A549 (cell line): Measurements from ENCODE around the gene MAG. TPM values are rescaled to one million over a fixed set of nuclear protein-coding genes. Genes with fewer than 3 reads are reported as not detected.
A peak's percentile ranks its signal among the peaks of the same experiment; 100 is the strongest.

Experiments
- ATAC-seq, 2 experiments: fragments of 200-7000 bp in 1 of 2; fragments of >200 bp in 1 of 2; cut with Nextera tagmentation in 1 of 2; cut with Tn5 transposase in 1 of 2; 3 replicates each; pipeline versions ENCODE4 v1.8.0 to v1.9.1; 2018 to 2020; ENCODE audit warnings: mild to moderate bottlenecking in 1 of 2, moderate library complexity in 1 of 2
- CTCF ChIA-PET: fragments of 300-600 bp; sonication (Branson Sonifier 250); formaldehyde crosslinking; extraction: SDS; loops from one replicate; lab custom pipeline; 2021; ENCODE audit warnings: antibody characterized with exemption, inconsistent platforms; lab: Yijun Ruan, JAX
- POLR2A ChIA-PET: fragments of 350-600 bp; formaldehyde crosslinking; extraction: SDS; loops from one replicate; lab custom pipeline; 2021; ENCODE audit warnings: antibody characterized with exemption, inconsistent platforms; lab: Yijun Ruan, JAX
- DNase-seq, 2 experiments: peaks; one replicate each; pipeline versions ENCODE4 v3.0.0 to v3.0.0-alpha.2; 2011 to 2016; ENCODE audit warnings: low read depth in 1 of 2, low spot score in 1 of 2
- FAIRE-seq: peaks from 2 replicates; lab custom pipeline; 2011; peaks lifted over from hg19 to GRCh38; lab: Jason Lieb, UNC
- H3K27ac ChIP-seq, 2 experiments: fragments of >200 bp; sonication (Bioruptor Twin); formaldehyde crosslinking; 3 replicates each; pipeline ENCODE4 v1.5.1; 2016 to 2017
- H3K4me1 ChIP-seq: fragments of >200 bp; sonication (Bioruptor Twin); formaldehyde crosslinking; 3 replicates; pipeline ENCODE4 v1.6.1; 2016
- H3K4me2 ChIP-seq: fragments of >200 bp; sonication (Bioruptor Twin); formaldehyde crosslinking; 3 replicates; pipeline ENCODE4 v1.6.1; 2016
- H3K4me3 ChIP-seq: fragments of >200 bp; sonication (Bioruptor Twin); formaldehyde crosslinking; 3 replicates; pipeline ENCODE4 v1.5.1; 2016
- H3K9me3 ChIP-seq: fragments of >200 bp; sonication (Bioruptor Twin); formaldehyde crosslinking; 3 replicates; pipeline ENCODE4 v1.6.1; 2016
- ATOH8 ChIP-seq: fragments of 250-450 bp; sonication (Bioruptor Pico); IDR thresholded peaks from 2 replicates; pipeline ENCODE4 v1.5.0; 2020; ENCODE audit warnings: low read depth, mild to moderate bottlenecking, moderate library complexity
- BCL3 ChIP-seq: fragments of >200 bp; sonication (Bioruptor Twin); formaldehyde crosslinking; IDR thresholded peaks from 3 replicates; pipeline ENCODE4 v1.6.1; 2016
- BHLHE40 ChIP-seq: IDR thresholded peaks from 2 replicates; pipeline ENCODE4 v1.6.1; 2012; ENCODE audit warnings: low read depth, low read length, inconsistent platforms
- CEBPB ChIP-seq, 2 experiments: fragments of >200 bp in 1 of 2; sonication (Bioruptor Twin) in 1 of 2; formaldehyde crosslinking in 1 of 2; IDR thresholded peaks; 2 replicates each; pipeline ENCODE4 v1.6.1; 2012 to 2016
- CHD4 ChIP-seq: fragments of 200-600 bp; sonication (generic); IDR thresholded peaks from 2 replicates; pipeline ENCODE4 v1.6.1; 2016; ENCODE audit warnings: antibody characterized with exemption, mild to moderate bottlenecking, borderline replicate concordance
- CTCF ChIP-seq: fragments of >200 bp; sonication (Bioruptor Twin); formaldehyde crosslinking; IDR thresholded peaks from 3 replicates; pipeline ENCODE4 v1.5.1; 2016
- E2F6 ChIP-seq: IDR thresholded peaks from 2 replicates; pipeline ENCODE4 v1.6.1; 2012; ENCODE audit warnings: low read depth, borderline replicate concordance
- EHF ChIP-seq: fragments of 250-450 bp; sonication (Bioruptor Pico); IDR thresholded peaks from 2 replicates; pipeline ENCODE4 v1.5.0; 2020; ENCODE audit warnings: mild to moderate bottlenecking
- FOSB ChIP-seq: fragments of 250-450 bp; sonication (Bioruptor Pico); IDR thresholded peaks from 2 replicates; pipeline ENCODE4 v1.5.0; 2020; ENCODE audit warnings: mild to moderate bottlenecking, moderate library complexity
- FOSL2 ChIP-seq, 2 experiments: fragments of 450-650 bp in 1 of 2; fragments of >200 bp in 1 of 2; sonication (Bioruptor Twin) in 1 of 2; formaldehyde crosslinking; IDR thresholded peaks; 2 replicates each; pipeline versions ENCODE4 v1.5.0 to v1.6.1; 2016 to 2020; ENCODE audit warnings: mild to moderate bottlenecking in 1 of 2, moderate library complexity in 1 of 2
- HMGXB4 ChIP-seq: fragments of 250-450 bp; sonication (Bioruptor Pico); IDR thresholded peaks from 2 replicates; pipeline ENCODE4 v1.5.0; 2021; ENCODE audit warnings: mild to moderate bottlenecking, moderate library complexity, borderline replicate concordance
- KDM5A ChIP-seq: fragments of 200-600 bp; sonication (generic); IDR thresholded peaks from 2 replicates; pipeline ENCODE4 v1.6.1; 2016; ENCODE audit warnings: antibody characterized with exemption, mild to moderate bottlenecking
- MAZ ChIP-seq: fragments of 150-350 bp; IDR thresholded peaks from 2 replicates; pipeline ENCODE4 v1.6.1; 2014; ENCODE audit warnings: antibody characterized with exemption, low read depth, low read length, borderline replicate concordance
- PHF8 ChIP-seq: fragments of 200-600 bp; sonication (generic); IDR thresholded peaks from 2 replicates; pipeline ENCODE4 v1.6.1; 2016; ENCODE audit warnings: low read depth, mild to moderate bottlenecking, antibody characterized with exemption, moderate library complexity, borderline replicate concordance
- RCOR1 ChIP-seq: fragments of 150-350 bp; IDR thresholded peaks from 2 replicates; pipeline ENCODE4 v1.6.1; 2014; ENCODE audit warnings: antibody characterized with exemption, low read length, low read depth
- RNF2 ChIP-seq: fragments of 200-600 bp; sonication (generic); IDR thresholded peaks from 2 replicates; pipeline ENCODE4 v1.6.1; 2016; ENCODE audit warnings: low read depth, mild to moderate bottlenecking, antibody characterized with exemption, moderate library complexity, borderline replicate concordance
- ZC3H11A ChIP-seq: fragments of 450-650 bp; IDR thresholded peaks from 2 replicates; pipeline ENCODE4 v1.6.1; 2014; ENCODE audit warnings: antibody characterized with exemption, mild to moderate bottlenecking
- ZFP36 ChIP-seq: fragments of 450-650 bp; IDR thresholded peaks from 2 replicates; pipeline ENCODE4 v1.6.1; 2014; ENCODE audit warnings: borderline replicate concordance; ENCODE audit not compliant: partially characterized antibody
- ZNF302 ChIP-seq: fragments of 250-450 bp; sonication (Bioruptor Pico); IDR thresholded peaks from 2 replicates; pipeline ENCODE4 v1.9.0; 2021; ENCODE audit warnings: inconsistent platforms, mild to moderate bottlenecking, moderate library complexity
- WGBS: methylation state at CpG from one replicate; pipeline ENCODE4 v1.1.6; 2017; ENCODE audit errors: missing lambda C conversion rate; 5-methylcytosine and 5-hydroxymethylcytosine counted together
- polyA plus RNA-seq, 4 experiments: library from polyadenylated mRNA; depleted of rRNA in 3 of 4; stranded (reverse); fragments of >200 nt; fragmentation: RNase III in 1 of 4; extraction: RNeasy Plus Mini Kit Qiagen cat#74134 plus additional on column Dnase treatment in 1 of 4; gene quantifications; 2 replicates in 3 of 4; 3 replicates in 1 of 4; pipeline ENCODE4 v1.2.3, GENCODE V29; 2011 to 2017

The MAG gene
- polyA plus RNA-seq, 2 of the 4 experiments (the other 2 are of a cell fraction) = not detected

GRCh38 chr19:35316560-35316959, 24.6 kb downstream of the MAG start:
- H3K4me1 ChIP-seq = peaks cover 16% of the 10 kb centered on the region
- CTCF ChIA-PET = interaction anchor here (0.9 to 4.5 kb wide), 6 partner anchors 9 to 179 kb away, joined by 3 to 22 read pairs (median 4); partner anchors contain the start of gene USF2
- H3K4me2 ChIP-seq = no peak overlapping the region
- H3K9me3 ChIP-seq = peaks cover under 1% of the 10 kb centered on the region; the same call in 2 of the 3 replicates
- no peak for ATAC-seq
- DNase-seq = no peak
- TF ChIP-seq EHF (no peak), ZFP36 (no peak), FOSB (CRISPR knock-in tag) (no peak), CTCF (no peak), CHD4 (no peak), ZNF302 (CRISPR knock-in tag) (no peak), PHF8 (no peak), BHLHE40 (no peak), ZC3H11A (no peak), FOSL2 (IDR thresholded peaks at IDR 0.05) (no peak), FOSL2 (CRISPR knock-in tag; IDR thresholded peaks at IDR 0.05) (no peak), RNF2 (no peak), CEBPB (IDR thresholded peaks at IDR 0.05) (no peak), BCL3 (no peak), KDM5A (no peak), ATOH8 (CRISPR knock-in tag) (no peak), RCOR1 (no peak)
- POLR2A ChIA-PET = no interaction called here
- FAIRE-seq = no peak
- no peak overlapping the region for H3K4me3 ChIP-seq
- WGBS = 82% methylated on average over 9 of the region's 9 CpGs
- H3K27ac ChIP-seq = no peak overlapping the region

- DNase-seq (no peak), FAIRE-seq (no peak), ATAC-seq (peak in 1 of 2 experiments; percentile 41; a peak in 3 of 6 replicates)
- Histone ChIP-seq H3K4me2 (no peak overlapping the region), H3K27ac (no peak overlapping the region), H3K9me3 (peaks cover 10% of the 10 kb centered on the region), H3K4me1 (peaks cover 16% of the 10 kb centered on the region), H3K4me3 (no peak overlapping the region)
- CTCF ChIA-PET = interaction anchor here (0.8 to 2.6 kb wide), 4 partner anchors 35 to 178 kb away, joined by 4 to 8 read pairs (median 4); no protein-coding TSS in a partner anchor
- POLR2A ChIA-PET = no interaction called here
- 77% methylated on average over 7 of the region's 7 CpGs for WGBS
- TF ChIP-seq HMGXB4 (CRISPR knock-in tag) = no peak
- TF ChIP-seq E2F6 = no peak
- TF ChIP-seq MAZ = no peak
Measured at GRCh38 chr19:35317464-35318043, 25.6 kb downstream of the MAG start.
